ENCODE measurements around the gene DNM2.

DNM2 gene

DNA sequence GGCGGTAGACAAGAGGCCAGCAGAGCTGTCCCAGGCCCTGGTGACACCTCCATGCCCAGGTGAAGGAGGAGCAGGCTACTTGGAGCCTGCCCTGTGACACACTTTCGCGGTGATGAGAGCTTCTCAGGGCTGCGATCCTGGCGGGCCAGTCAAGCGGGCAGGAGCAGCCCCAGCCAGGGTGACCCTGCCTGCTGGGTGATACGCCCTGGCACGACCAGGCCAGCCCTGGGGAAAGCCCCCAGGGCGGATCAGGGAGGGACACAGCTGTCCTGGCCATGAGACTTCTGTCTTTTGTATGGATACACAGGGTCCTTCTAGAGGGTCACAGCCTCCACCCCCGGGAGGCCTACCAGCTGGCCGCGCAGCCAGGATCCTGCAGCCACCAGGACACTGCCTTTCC lies 13.1 kb downstream of the DNM2 start:
- H3K4me3 ChIP-seq (ENCODE audit: control insufficient read depth, low read depth, low read length): no peak overlapping the region
- no peak for DNase-seq (ENCODE audit: low read depth)
- TF ChIP-seq CTCF (IDR thresholded peaks at IDR 0.05; ENCODE audit: control insufficient read depth, insufficient read depth, low read depth, low read length, missing control alignments): no peak

DNA sequence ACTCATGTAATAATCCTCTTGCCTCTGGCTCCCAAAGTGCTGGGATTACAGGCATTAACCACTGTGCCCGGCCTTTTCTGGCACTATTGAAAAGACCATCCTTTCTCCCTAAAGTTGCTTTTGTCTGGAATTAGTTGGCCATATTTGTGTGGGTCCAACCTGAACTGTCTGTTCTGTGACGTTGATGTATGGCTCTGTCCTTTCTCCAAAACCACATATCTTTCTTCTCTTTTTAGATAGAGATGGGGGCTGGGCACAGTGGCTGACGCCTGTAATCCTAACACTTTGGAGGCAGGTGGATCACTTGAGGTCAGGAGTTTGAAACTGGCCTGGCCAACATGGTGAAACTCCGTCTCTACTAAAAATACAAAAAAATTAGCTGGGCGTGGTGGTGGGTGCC lies 17.9 kb downstream of the DNM2 start:
- no peak for TF ChIP-seq CTCF (IDR thresholded peaks at IDR 0.05; ENCODE audit: control insufficient read depth, insufficient read depth, low read depth, low read length, missing control alignments)
- no peak overlapping the region for H3K4me3 ChIP-seq (ENCODE audit: control insufficient read depth, low read depth, low read length)
- no peak for DNase-seq (ENCODE audit: low read depth)

- no peak overlapping the region for H3K4me3 ChIP-seq (ENCODE audit: control insufficient read depth, low read depth, low read length)
- DNase-seq (ENCODE audit: low read depth): no peak
- no peak for TF ChIP-seq CTCF (IDR thresholded peaks at IDR 0.05; ENCODE audit: control insufficient read depth, insufficient read depth, low read depth, low read length, missing control alignments)
Measured at GRCh38 chr19:10736189-10736588, 18.3 kb downstream of the DNM2 start.

DNA sequence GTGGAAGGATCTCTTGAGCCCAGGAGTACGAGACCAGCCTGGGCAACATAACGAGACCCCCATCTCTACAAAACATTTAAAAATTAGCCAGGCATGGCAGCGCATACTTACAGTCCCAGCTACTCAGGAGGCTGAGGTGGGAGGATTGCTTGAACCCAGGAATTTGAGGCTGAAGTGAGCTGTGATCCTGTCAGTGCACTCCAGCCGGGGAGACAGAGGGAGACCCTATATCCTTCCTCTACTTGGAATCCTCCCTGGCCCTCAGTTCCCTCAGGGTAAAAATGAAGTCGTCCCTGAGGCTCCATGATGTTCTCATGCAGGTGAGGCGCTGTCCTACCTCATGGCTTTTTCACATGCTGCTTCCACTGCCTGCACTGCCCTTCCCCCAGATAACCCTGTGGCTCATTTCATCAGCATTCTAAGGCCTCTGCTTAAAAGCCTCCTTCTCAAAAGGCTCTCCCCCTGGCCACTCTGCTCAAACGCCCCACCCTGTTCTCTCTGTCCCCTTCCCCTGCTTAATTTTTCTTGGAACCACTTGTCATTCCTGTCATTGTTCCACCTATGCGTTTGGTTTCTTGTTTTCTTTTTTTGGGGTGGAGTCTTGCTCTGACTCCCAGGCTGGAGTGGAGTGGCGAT lies 19.2 kb downstream of the DNM2 start:
- no peak for TF ChIP-seq CTCF (IDR thresholded peaks at IDR 0.05; ENCODE audit: control insufficient read depth, insufficient read depth, low read depth, low read length, missing control alignments)

DNA sequence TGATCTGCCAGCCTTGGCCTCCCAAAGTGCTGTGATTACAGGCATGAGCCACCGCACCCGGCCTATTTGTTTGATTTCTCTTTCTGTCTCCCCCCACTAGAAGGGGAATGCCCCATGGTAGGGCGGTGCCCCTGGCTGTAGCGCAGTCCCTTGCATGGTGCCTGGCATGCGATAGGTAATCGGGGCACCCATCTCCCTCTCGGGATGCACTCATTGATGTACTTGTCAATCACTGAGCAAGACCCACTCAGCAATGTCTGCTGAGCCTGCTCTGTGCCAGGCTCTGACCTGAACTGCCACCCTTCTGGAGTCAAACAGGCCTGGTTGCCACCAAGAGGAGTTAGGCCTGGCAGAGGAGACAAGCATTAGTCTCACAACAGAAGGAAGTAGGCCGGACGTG lies 19.8 kb downstream of the DNM2 start:
- TF ChIP-seq CTCF (IDR thresholded peaks at IDR 0.05; ENCODE audit: control insufficient read depth, insufficient read depth, low read depth, low read length, missing control alignments): no peak
- H3K4me3 ChIP-seq (ENCODE audit: control insufficient read depth, low read depth, low read length): no peak overlapping the region
- no peak for DNase-seq (ENCODE audit: low read depth)

More for the DNA sequence above, 19.2 kb downstream of the DNM2 start:
- no peak overlapping the region for H3K4me3 ChIP-seq (ENCODE audit: control insufficient read depth, low read depth, low read length)
- DNase-seq (ENCODE audit: low read depth): no peak

DNA sequence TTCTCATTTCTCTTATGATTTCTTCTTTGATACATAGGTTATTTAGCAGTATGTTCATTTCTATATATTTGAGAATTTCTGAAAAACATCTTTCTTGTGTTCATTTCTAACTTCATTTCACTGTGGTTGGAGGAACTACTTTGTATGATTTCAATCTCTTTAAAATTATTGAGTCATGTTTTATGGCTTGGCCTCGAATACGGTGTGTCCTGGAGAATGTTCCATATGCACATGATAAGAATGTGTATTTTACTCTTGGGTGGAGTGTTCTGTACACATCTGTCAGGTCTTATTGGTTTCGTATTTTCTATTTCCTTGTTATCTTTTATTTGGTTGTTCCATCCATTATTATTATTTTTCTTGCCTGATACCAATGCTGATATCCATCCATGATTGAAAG lies 22.9 kb downstream of the DNM2 start:
- no peak for DNase-seq (ENCODE audit: low read depth)
- H3K4me3 ChIP-seq (ENCODE audit: control insufficient read depth, low read depth, low read length): no peak overlapping the region
- TF ChIP-seq CTCF (IDR thresholded peaks at IDR 0.05; ENCODE audit: control insufficient read depth, insufficient read depth, low read depth, low read length, missing control alignments): no peak

GRCh38 chr19:10742476-10742875 lies 24.6 kb downstream of the DNM2 start:
- no peak for TF ChIP-seq CTCF (IDR thresholded peaks at IDR 0.05; ENCODE audit: control insufficient read depth, insufficient read depth, low read depth, low read length, missing control alignments)
- no peak for DNase-seq (ENCODE audit: low read depth)
- no peak overlapping the region for H3K4me3 ChIP-seq (ENCODE audit: control insufficient read depth, low read depth, low read length)
